GM18873 (cell line): ENCODE results near the gene ORMDL2.
"Not testable (repeated sequence)": the region's sequence is repeated elsewhere in the genome, so short reads cannot be mapped to it uniquely, and the experiment has no call there.

ENCODE experiments used
- ATAC-seq: cut with Tn5 transposase; IDR thresholded peaks from one replicate; pipeline ENCODE4 v1.9.1; 2021; ENCODE audit warnings: mild to moderate bottlenecking, moderate library complexity, moderate number of reproducible peaks; ENCODE audit not compliant: unreplicated experiment, low FRiP score

ORMDL2 gene

DNA sequence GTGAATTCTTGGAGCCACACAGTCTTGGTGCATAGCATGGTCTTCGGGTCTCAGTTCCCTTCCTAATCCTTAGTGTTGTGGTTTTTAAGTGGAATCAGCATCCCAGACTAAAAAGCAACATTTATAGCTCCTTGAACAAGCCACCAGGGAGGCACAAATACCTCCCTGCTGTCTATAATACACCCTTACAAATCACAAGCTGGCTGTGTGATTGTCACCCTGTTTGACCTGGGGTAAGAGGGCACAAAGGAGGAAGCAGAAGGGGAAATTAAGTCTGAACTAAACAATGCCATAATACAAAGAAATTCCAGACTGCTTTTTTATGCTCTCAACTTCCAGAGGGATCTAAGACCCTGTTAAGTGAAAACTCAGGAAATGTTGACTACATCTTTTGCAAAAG is 32.6 kb downstream of the ORMDL2 start:
- no peak for ATAC-seq

DNA sequence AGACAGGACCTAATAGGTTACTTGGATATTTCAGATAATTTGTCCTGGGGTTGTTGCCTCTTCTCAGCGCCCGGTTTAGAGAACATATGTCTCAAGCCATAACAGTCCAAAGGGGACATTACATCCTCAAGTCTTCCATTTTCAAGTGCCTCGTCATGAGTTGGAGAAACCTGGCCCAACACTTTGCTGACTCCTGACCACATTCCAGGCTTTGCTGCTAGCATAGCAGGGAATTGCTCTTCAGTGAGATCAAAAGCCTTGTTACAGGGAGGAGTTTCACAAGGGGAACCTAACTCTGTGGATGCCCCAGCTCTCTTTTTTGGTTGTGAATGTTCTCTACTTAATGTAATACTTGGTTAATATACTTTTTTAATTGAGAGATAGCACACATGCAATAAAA is 33.1 kb downstream of the ORMDL2 start:
- ATAC-seq = no peak

DNA sequence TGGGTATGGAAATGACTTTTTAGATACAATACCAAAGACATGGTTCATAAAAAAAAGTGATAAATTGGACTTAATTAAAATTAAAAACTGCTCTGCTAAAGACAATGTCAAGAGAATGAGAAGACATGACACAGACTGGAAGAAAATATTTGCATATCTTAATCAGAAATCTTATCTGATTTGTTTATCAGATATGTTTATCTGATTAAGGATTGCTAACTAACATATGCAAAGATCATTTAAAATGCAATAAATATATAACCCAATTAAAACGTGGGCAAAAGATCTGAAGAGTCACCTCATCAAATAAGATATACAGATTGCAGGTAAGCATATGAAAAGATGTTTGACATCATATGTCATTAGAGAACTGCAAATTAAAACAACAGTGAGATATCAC is 34.9 kb downstream of the ORMDL2 start:
- ATAC-seq = no peak

DNA sequence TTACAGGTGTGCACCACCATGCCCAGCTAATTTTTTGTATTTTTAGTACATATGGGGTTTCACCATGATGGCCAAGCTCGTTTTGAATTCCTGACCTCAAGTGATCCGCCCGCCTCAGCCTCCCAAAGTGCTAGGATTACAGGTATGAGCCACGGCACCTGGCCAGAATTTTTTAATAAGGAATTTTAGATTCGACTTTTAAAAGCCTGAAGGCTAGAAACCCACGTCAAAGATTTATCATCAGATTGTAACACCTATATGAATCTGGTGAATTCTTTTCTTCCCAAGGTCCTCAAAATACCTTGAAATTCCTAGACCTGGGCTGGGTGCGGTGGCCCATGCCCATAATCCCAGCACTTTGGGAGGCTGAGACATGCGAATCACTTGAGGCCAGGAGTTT is 43.6 kb downstream of the ORMDL2 start:
- no peak for ATAC-seq

DNA sequence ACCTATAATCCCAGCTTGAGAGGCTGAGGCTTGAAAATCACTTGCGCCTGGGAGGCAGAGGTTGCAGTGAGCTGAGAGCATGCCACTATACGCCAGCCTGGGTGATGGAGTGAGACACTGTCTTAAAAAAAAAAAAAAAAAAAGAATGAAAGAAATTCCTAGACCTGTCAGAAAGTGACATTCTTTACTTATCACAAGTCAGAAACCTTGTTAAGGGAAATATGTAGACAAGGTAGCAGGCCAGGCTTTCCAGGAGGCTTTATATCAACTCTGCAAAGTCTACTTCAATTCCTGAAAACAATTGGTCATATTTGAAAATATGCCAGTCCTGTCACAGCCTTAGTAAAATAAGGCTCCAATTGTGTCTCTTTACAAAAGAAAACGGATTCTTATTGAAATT is 44.0 kb downstream of the ORMDL2 start:
- ATAC-seq = no peak

DNA sequence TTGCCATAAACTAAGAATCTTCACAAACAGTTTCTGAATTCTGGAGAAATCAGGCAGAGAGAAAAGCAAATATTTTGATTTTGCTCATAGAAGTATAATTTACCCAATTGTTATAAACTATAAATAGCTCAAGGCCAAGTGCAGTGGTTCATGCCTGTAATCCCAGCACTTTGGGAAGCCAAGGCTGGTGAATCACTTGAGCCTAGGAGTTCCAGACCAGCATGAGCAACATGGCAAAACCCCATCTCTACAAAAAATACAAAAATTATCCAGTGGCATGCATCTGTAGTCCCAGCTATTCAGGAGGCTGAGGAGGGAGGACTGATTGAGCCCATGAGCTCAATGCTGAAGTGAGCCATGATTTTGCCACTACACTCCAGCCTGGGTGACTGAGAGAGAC is 44.4 kb downstream of the ORMDL2 start:
- no peak for ATAC-seq

DNA sequence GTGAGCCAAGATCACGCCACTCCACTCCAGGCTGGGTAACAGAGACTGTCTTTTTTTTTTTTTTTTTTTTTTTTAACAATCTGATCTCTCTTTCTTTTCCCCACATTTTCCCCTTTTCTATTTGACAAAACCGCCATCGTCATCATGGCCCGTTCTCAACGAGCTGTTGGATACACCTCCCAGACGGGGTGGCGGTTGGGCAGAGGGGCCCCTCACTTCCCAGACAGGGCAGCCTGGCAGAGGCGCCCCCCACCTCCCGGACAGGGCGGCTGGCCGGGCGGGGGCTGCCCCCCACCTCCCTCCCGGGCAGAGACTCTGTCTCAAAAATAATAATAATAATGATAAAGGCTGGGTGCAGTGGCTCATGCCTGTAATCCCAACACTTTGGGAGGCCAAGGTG is 45.1 kb downstream of the ORMDL2 start:
- ATAC-seq = not testable (repeated sequence)

DNA sequence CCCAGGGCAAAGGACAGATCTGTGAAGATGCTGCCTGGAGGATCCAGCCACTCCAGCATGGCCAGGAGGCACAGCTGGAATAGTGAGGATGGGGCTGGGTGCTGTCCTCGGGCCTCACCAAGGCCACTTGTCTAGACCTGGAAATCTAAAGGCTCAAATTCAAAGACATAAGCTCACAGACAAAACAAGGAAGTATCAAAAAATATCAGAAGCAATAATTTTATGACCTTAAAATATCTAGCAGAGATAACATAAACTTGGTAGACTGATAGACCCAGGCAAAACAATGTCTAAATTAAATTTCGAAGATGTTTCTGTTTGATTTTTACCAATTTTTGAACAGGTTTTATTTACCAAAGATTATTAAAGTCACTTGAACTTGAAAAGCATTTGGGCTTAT is 47.5 kb downstream of the ORMDL2 start:
- ATAC-seq = no peak

DNA sequence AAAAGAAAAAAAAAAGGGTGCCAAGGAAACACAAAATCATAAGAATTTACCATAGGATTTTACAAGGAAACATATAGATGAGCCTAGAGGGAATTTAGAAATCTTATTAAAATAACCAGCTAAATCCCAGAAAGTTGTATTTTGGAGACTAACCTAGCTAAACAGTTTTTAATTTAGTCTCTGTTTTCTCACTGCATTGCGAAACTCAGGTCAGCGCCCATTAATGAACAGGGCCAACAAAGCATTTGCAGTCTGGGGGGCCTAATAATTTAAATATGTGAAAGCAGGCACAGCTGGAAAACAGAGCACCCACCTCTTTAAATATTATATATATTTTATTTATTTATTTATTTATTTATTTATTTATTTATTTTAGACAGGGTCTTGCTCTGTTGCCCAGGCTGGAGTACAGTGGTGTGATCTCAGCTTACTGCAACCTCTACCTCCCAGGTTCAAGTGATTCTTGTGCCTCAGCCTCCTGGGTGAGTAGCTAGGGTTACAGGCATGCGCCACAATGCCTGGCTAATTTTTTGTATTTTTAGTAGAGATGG is 48.7 kb downstream of the ORMDL2 start:
- not testable (repeated sequence) for ATAC-seq
